Measurements from ENCODE around the gene AQP12B.
"Not testable (repeated sequence)": the region's sequence is repeated elsewhere in the genome, so short reads cannot be mapped to it uniquely, and the experiment has no call there.

Gene AQP12B

DNA sequence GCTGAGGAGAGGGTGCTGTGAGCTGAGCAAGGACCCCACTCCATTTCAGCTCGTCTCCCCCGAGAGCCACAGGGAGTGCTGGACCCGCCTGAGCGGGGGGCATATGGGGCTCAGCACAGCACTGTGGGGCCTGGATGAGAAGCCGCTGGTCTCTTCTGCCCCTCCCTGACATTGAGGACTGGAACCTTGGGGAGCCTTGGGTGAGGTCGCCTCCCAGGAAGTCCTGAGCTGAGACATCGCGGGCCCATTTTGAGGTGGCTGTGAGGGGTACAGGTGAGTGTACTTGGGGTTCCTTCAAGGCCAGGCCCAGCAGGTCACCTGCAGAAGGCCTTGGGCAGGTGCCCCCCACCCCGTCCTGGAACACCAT, 5.9 kb upstream of the AQP12B start:
- no peak for DNase-seq (ENCODE audit: extremely low read depth, insufficient read length)
- no peaks in the 10 kb centered on the region for H3K27me3 ChIP-seq (replicated peaks; ENCODE audit: control insufficient read depth, insufficient read depth, low read length)
- no peak overlapping the region for H3K4me3 ChIP-seq (replicated peaks; ENCODE audit: low read depth, low read length)
- TF ChIP-seq, protein P1, sequence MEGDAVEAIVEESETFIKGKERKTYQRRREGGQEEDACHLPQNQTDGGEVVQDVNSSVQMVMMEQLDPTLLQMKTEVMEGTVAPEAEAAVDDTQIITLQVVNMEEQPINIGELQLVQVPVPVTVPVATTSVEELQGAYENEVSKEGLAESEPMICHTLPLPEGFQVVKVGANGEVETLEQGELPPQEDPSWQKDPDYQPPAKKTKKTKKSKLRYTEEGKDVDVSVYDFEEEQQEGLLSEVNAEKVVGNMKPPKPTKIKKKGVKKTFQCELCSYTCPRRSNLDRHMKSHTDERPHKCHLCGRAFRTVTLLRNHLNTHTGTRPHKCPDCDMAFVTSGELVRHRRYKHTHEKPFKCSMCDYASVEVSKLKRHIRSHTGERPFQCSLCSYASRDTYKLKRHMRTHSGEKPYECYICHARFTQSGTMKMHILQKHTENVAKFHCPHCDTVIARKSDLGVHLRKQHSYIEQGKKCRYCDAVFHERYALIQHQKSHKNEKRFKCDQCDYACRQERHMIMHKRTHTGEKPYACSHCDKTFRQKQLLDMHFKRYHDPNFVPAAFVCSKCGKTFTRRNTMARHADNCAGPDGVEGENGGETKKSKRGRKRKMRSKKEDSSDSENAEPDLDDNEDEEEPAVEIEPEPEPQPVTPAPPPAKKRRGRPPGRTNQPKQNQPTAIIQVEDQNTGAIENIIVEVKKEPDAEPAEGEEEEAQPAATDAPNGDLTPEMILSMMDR (IDR thresholded peaks at IDR 0.05; ENCODE audit: insufficient read depth, low read length, poor library complexity, severe bottlenecking): no peak
- H3K36me3 ChIP-seq (ENCODE audit: control insufficient read depth, insufficient read depth, low read length): no peaks in the 10 kb centered on the region

DNA sequence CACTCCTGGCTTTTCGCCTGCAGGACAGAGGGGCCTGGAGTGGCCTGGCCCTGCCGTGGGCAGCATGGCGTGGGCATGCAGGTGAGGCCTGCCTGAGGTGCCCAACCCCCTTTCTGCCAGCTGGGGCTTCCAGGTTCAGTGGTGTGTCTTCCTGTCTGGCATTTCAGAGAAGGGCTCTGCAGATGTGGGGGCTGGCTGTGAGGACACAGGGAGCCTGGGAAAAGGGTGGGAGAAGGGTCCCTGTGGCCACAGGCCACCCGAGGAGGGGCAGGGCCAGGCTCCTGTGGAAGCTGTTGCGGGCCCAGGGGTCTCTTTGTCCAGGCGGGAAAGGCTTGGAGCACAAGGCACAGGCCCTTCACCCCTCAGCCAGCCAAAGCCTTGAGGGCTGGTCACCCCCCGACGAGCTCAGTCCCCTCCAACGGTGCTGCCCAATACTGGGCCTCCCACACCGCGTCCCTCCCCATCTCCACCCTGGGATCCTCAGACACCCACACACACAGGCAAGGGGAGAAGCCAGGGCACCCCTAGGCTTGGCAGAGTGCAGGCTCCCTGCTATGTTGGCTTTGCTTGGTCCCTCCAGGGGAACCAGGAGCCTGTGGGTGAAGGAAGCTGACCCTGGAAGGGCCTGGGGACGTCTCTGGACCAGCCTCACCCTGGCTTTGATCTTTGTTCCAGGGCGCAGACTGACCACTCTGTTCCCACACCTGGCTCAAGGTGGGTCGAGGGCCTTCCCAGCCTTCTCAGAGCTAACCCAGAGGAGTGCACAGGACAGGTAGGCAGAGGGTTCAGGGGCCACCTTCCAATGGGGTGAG, 5.3 kb upstream of the AQP12B start:
- DNase-seq (ENCODE audit: extremely low read depth, insufficient read length): no peak
- Histone ChIP-seq H3K4me3 (replicated peaks; ENCODE audit: low read depth, low read length) (no peak overlapping the region), H3K36me3 (ENCODE audit: control insufficient read depth, insufficient read depth, low read length) (no peaks in the 10 kb centered on the region), H3K27me3 (replicated peaks; ENCODE audit: control insufficient read depth, insufficient read depth, low read length) (no peaks in the 10 kb centered on the region)
- TF ChIP-seq, protein P1 (IDR thresholded peaks at IDR 0.05; ENCODE audit: insufficient read depth, low read length, poor library complexity, severe bottlenecking): no peak

DNA sequence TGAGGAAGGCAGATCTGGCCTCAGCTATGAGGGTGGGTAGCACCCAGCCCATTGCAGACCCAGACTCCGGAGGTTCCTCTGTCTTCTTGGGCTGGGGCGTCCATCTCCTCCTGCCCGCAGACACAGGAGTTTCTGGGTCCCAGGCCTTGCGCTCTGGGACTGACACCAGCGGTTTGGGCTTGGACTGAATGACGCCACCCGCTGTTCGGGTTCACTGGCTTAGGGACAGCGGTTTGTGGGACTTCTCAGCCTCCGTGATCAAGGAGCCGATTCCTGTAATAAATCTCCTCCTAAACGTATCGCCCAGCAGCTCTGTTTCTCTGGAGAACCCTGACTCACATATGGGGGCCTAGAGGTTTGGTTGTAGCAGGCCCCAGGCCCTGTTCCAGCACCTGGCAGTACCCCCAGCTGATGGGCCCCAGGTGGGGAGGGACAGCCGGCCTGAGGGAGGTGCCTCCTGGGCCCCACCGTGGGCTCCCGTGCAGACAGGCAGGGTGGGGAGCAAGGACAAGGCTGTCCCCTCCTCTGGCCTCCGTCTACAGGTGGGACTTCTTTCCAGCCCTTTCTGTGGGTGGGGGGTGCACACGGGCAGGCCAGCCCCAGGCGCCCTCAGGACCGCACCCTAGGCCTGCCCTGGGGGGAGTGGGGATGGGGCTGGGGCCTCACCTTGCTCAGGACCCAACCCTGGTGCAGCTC, 4.5 kb upstream of the AQP12B start:
- no peak for DNase-seq (ENCODE audit: extremely low read depth, insufficient read length)
- no peaks in the 10 kb centered on the region for H3K36me3 ChIP-seq (ENCODE audit: control insufficient read depth, insufficient read depth, low read length)
- no peak overlapping the region for H3K4me3 ChIP-seq (replicated peaks; ENCODE audit: low read depth, low read length)
- TF ChIP-seq, protein P1 (IDR thresholded peaks at IDR 0.05; ENCODE audit: insufficient read depth, low read length, poor library complexity, severe bottlenecking): no peak
- no peaks in the 10 kb centered on the region for H3K27me3 ChIP-seq (replicated peaks; ENCODE audit: control insufficient read depth, insufficient read depth, low read length)

DNA sequence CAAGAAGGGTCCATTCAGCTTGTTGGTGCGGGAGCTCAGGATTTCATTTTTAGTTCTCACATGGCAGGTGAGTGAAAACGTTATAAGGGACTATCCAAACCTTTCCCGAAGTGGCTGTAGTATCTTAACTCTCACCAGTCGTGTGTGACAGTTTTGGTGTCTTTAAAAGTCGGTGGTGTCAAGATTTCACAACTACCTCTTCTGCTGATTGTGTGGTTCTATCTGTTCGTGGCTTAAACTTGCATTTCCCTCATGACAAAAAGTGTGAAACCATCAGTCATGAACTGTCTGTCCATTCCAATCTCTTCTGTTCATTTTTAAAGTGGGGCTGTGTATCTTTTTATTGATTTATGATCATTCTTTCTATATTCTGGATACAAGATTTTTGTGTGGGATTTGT, 3.8 kb upstream of the AQP12B start:
- TF ChIP-seq, protein P1 (IDR thresholded peaks at IDR 0.05; ENCODE audit: insufficient read depth, low read length, poor library complexity, severe bottlenecking): no peak
- Histone ChIP-seq H3K27me3 (replicated peaks; ENCODE audit: control insufficient read depth, insufficient read depth, low read length) (no peaks in the 10 kb centered on the region), H3K4me3 (replicated peaks; ENCODE audit: low read depth, low read length) (no peak overlapping the region), H3K36me3 (ENCODE audit: control insufficient read depth, insufficient read depth, low read length) (no peaks in the 10 kb centered on the region)
- no peak for DNase-seq (ENCODE audit: extremely low read depth, insufficient read length)

DNA sequence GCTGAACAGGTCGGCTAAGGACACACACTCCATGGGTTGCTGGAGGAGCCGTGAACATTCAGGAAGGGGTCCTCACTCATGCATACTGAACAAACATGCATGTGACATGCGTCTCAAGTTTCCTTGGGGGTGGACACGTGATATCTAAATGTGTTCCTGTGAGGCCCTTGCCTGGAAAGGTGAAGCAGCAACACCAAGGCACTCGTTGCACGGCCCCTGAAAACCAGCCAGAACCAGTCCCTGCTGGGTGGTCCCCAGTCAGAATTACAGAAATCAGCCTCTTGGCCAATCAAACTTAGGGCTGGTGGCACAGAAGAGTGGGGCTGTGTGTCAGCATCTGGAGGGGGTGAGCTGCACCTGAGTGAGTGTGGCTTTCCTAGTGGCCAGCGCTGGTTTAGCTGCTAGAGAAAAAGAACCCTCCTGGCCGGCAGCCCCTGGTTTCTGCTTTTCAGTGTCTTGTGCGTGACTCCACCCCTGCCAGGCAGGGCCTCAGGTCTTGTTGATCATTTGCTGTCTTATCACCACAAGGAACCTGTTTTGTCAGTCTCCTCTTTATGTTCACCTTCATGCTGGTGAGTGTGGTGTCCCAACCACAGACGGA, 3.2 kb upstream of the AQP12B start:
- Histone ChIP-seq H3K36me3 (ENCODE audit: control insufficient read depth, insufficient read depth, low read length) (no peaks in the 10 kb centered on the region), H3K4me3 (replicated peaks; ENCODE audit: low read depth, low read length) (no peak overlapping the region), H3K27me3 (replicated peaks; ENCODE audit: control insufficient read depth, insufficient read depth, low read length) (no peaks in the 10 kb centered on the region)
- no peak for DNase-seq (ENCODE audit: extremely low read depth, insufficient read length)
- TF ChIP-seq, protein P1 (IDR thresholded peaks at IDR 0.05; ENCODE audit: insufficient read depth, low read length, poor library complexity, severe bottlenecking): no peak

DNA sequence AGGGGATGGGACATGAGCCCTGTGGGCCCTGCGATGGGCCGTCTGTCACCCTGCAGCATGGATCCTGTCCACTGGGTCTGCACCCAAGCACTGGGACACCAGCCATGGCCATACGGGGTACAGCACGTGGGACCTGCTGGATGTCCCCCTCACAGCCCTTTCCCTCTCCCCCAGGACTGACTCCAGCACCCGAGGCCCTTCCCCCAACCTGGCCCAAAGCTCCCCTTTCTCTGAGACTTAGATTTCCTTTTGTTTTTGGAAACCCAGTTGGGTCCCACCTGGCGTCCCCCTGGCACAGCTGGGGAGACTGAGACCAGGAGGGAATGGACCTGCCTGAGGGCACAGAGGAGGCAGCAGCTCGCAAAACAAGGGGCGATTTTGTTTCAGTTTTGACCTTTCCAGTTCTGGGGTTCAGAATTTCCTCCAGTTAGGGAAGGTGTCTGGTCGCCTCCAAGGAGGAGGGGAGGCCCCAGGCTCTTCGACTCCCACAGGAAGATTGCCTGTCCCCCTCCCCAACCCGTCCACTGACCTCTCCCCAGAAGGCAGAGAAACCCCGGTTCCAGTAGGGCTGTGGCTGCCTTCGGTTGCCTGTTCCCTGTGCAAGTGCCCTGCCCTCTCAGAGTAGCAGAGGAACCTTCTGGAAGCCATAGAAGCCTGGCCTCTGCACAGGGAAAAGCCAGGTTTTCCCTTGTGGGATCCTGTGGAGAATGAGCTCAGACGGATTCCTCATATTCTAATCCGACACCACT, 1.5 kb upstream of the AQP12B start:
- H3K4me3 ChIP-seq (replicated peaks; ENCODE audit: low read depth, low read length); H3K36me3 ChIP-seq (ENCODE audit: control insufficient read depth, insufficient read depth, low read length); DNase-seq (ENCODE audit: extremely low read depth, insufficient read length); H3K27me3 ChIP-seq (replicated peaks; ENCODE audit: control insufficient read depth, insufficient read depth, low read length): not testable (repeated sequence)

DNA sequence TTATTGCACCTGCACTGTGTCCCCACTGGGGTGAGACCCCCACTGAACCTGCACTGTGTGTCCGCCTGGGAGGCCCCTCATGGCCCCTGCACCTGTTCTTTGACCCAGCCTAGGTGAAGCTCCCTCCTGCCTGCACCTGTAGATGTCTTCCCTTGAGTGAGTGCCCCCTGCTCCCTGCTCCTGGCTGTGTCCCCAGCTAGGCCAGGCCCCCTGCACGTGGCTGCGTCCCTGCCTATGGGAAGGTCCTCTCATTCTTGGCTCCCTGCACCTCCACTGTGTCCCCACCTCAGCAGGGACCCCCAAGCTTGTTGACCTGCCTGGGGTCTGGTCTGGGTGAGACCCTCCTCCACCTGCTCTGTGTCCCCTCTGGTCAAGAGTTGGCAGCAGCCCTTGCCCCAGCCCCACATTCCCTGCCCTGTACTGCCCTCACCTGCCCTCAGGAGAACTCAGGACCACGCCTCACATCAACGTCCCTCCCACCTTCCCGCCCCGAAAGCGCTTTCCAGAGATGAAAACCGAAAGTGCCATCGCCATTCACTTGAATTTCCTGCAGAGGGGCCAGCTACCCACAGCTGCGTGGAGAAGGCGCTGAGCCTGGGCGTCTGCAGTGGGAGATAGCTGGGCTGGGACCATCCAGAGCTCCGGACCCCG, 769 bp upstream of the AQP12B start:
- not testable (repeated sequence) for H3K4me3 ChIP-seq (replicated peaks; ENCODE audit: low read depth, low read length); H3K27me3 ChIP-seq (replicated peaks; ENCODE audit: control insufficient read depth, insufficient read depth, low read length); DNase-seq (ENCODE audit: extremely low read depth, insufficient read length)

DNA sequence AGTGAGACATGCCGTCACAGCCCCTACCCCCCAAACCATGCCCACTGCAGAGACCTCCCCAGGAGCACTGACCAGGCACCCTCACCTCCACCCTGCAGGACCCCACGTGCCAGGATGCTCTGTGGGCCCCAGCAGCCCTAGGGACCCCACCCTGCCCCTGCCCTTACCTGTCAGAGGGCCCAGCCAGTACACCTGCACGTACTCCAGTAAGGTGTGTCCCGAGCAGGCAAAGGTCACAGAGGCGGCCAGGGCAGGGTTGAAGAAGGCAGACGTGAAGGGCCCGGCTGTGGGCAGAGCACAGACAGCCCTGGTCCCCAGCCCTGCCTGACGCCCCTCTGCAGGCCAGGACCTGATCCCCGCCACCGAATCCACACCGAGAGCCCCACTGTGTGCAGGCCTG, 2.5 kb downstream of the AQP12B start:
- not testable (repeated sequence) for H3K27me3 ChIP-seq (replicated peaks; ENCODE audit: control insufficient read depth, insufficient read depth, low read length); DNase-seq (ENCODE audit: extremely low read depth, insufficient read length); H3K36me3 ChIP-seq (ENCODE audit: control insufficient read depth, insufficient read depth, low read length); H3K4me3 ChIP-seq (replicated peaks; ENCODE audit: low read depth, low read length)

More for the DNA sequence above, 769 bp upstream of the AQP12B start:
- H3K36me3 ChIP-seq (ENCODE audit: control insufficient read depth, insufficient read depth, low read length): not testable (repeated sequence)

Measured in GM06990 (cell line).